H9 (cell line): ENCODE data around the gene FBN2. TPM values are rescaled to one million over a fixed set of nuclear protein-coding genes. Genes with fewer than 3 reads are reported as not detected.

Experiments used
- DNase-seq: peaks from one replicate; pipeline ENCODE4 v3.0.0-alpha.2; 2017
- H2AFZ ChIP-seq: one replicate; pipeline ENCODE4 v1.6.1; 2013; ENCODE audit warnings: mild to moderate bottlenecking, low read length, control low read depth, moderate library complexity
- H2AK5ac ChIP-seq: 2 replicates; pipeline ENCODE4 v1.6.1; 2013; ENCODE audit warnings: low read length, control low read depth, mixed read lengths; ENCODE audit not compliant: insufficient read length
- H2BK120ac ChIP-seq: one replicate; pipeline ENCODE4 v1.6.1; 2013; ENCODE audit warnings: low read depth, mild to moderate bottlenecking, low read length, control low read depth, inconsistent platforms; ENCODE audit not compliant: poor library complexity, severe bottlenecking
- H2BK12ac ChIP-seq: 2 replicates; pipeline ENCODE4 v1.6.1; 2013; ENCODE audit warnings: low read length, control low read depth, mixed read lengths, low read depth; ENCODE audit not compliant: insufficient read length
- H2BK15ac ChIP-seq: 2 replicates; pipeline ENCODE4 v1.6.1; 2013; ENCODE audit warnings: low read depth, low read length, control low read depth
- H2BK20ac ChIP-seq: one replicate; pipeline ENCODE4 v1.6.1; 2013; ENCODE audit warnings: low read depth, mild to moderate bottlenecking, low read length, control low read depth, inconsistent platforms; ENCODE audit not compliant: poor library complexity, severe bottlenecking
- H2BK5ac ChIP-seq: 2 replicates; pipeline ENCODE4 v1.6.1; 2013; ENCODE audit warnings: low read length, control low read depth, mixed read lengths; ENCODE audit not compliant: insufficient read length
- H3K14ac ChIP-seq: 2 replicates; pipeline ENCODE4 v1.6.1; 2013; ENCODE audit warnings: low read length, control low read depth; ENCODE audit not compliant: insufficient read depth
- H3K18ac ChIP-seq: 2 replicates; pipeline ENCODE4 v1.6.1; 2013; ENCODE audit warnings: low read depth, mild to moderate bottlenecking, mixed read lengths, low read length, control low read depth; ENCODE audit not compliant: insufficient read length
- H3K23ac ChIP-seq: 2 replicates; pipeline ENCODE4 v1.6.1; 2013; ENCODE audit warnings: low read length, control low read depth, mixed read lengths, low read depth; ENCODE audit not compliant: insufficient read length
- H3K23me2 ChIP-seq: 2 replicates; pipeline ENCODE4 v1.6.1; 2013; ENCODE audit warnings: low read depth, mild to moderate bottlenecking, mixed read lengths, low read length, control low read depth; ENCODE audit not compliant: insufficient read length, poor library complexity, severe bottlenecking
- H3K27ac ChIP-seq: 2 replicates; pipeline ENCODE4 v1.5.1; 2013; ENCODE audit warnings: low read length, control low read depth, mixed read lengths, low read depth; ENCODE audit not compliant: insufficient read length
- H3K27me3 ChIP-seq: 2 replicates; pipeline ENCODE4 v1.6.1; 2013; ENCODE audit warnings: low read length, control low read depth, inconsistent platforms; ENCODE audit not compliant: insufficient read depth
- H3K4ac ChIP-seq: 2 replicates; pipeline ENCODE4 v1.6.1; 2013; ENCODE audit warnings: low read depth, mild to moderate bottlenecking, control low read depth, inconsistent platforms, low read length, moderate library complexity
- H3K4me1 ChIP-seq: 2 replicates; pipeline ENCODE4 v1.6.1; 2013; ENCODE audit warnings: low read length, control low read depth, inconsistent platforms; ENCODE audit not compliant: insufficient read depth
- H3K4me2 ChIP-seq: 2 replicates; pipeline ENCODE4 v1.6.1; 2013; ENCODE audit warnings: low read length, control low read depth, mixed read lengths; ENCODE audit not compliant: insufficient read length, insufficient read depth
- H3K56ac ChIP-seq: 2 replicates; pipeline ENCODE4 v1.6.1; 2013; ENCODE audit warnings: low read depth, mild to moderate bottlenecking, mixed read lengths, low read length, control low read depth; ENCODE audit not compliant: insufficient read length
- H3K79me1 ChIP-seq: 2 replicates; pipeline ENCODE4 v1.6.1; 2013; ENCODE audit warnings: low read depth, mild to moderate bottlenecking, moderate library complexity, low read length, control low read depth, inconsistent platforms; ENCODE audit not compliant: insufficient read depth, poor library complexity, severe bottlenecking
- H3K79me2 ChIP-seq: 2 replicates; pipeline ENCODE4 v1.6.1; 2013; ENCODE audit warnings: low read length, control low read depth, inconsistent platforms; ENCODE audit not compliant: insufficient read depth
- H3K9ac ChIP-seq: 2 replicates; pipeline ENCODE4 v1.6.1; 2013; ENCODE audit warnings: low read length, control low read depth, mixed read lengths; ENCODE audit not compliant: insufficient read length; ENCODE audit errors: extremely low read depth
- H3K9me3 ChIP-seq: one replicate; pipeline ENCODE4 v1.6.1; 2013; ENCODE audit warnings: low read depth, low read length, inconsistent platforms; ENCODE audit not compliant: control insufficient read depth
- H3T11ph ChIP-seq: one replicate; pipeline ENCODE4 v1.6.1; 2013; ENCODE audit warnings: mild to moderate bottlenecking, low read length, control low read depth, inconsistent platforms
- H4K20me1 ChIP-seq: one replicate; pipeline ENCODE4 v1.6.1; 2013; ENCODE audit not compliant: control insufficient read depth, insufficient read length, insufficient read depth
- H4K5ac ChIP-seq: 2 replicates; pipeline ENCODE4 v1.6.1; 2013; ENCODE audit warnings: low read depth, mild to moderate bottlenecking, mixed read lengths, low read length, control low read depth; ENCODE audit not compliant: insufficient read length
- H4K8ac ChIP-seq: replicated peaks from 2 replicates; pipeline ENCODE4 v1.6.1; 2013; ENCODE audit warnings: low read length, control low read depth, mixed read lengths, low read depth; ENCODE audit not compliant: insufficient read length
- H4K91ac ChIP-seq: 2 replicates; pipeline ENCODE4 v1.6.1; 2013; ENCODE audit warnings: low read depth, mild to moderate bottlenecking, moderate library complexity, mixed read lengths, low read length, control low read depth; ENCODE audit not compliant: insufficient read length
- H3K27ac Mint-ChIP-seq, 3 experiments: 2 replicates in 2 of 3; 3 replicates in 1 of 3; pipeline ENCODE4 v1.8.0; 2020 to 2021; ENCODE audit warnings: mixed read lengths in 3 of 3, mild to moderate bottlenecking in 1 of 3, moderate library complexity in 1 of 3
- H3K27me3 Mint-ChIP-seq: 2 replicates; pipeline ENCODE4 v1.8.0; 2021; ENCODE audit warnings: low read depth, mild to moderate bottlenecking, moderate library complexity, mixed read lengths
- H3K36me3 Mint-ChIP-seq, 3 experiments: 2 replicates in 2 of 3; 3 replicates in 1 of 3; pipeline ENCODE4 v1.8.0; 2020 to 2021; ENCODE audit warnings: low read depth in 3 of 3, mixed read lengths in 3 of 3; ENCODE audit not compliant: insufficient read depth in 1 of 3
- H3K4me1 Mint-ChIP-seq, 2 experiments: 2 replicates each; pipeline ENCODE4 v1.8.0; 2020; ENCODE audit warnings: mixed read lengths in 2 of 2
- H3K4me3 Mint-ChIP-seq, 2 experiments: 2 replicates in 1 of 2; 3 replicates in 1 of 2; pipeline ENCODE4 v1.8.0; 2020 to 2021; ENCODE audit warnings: mild to moderate bottlenecking in 2 of 2, mixed read lengths in 2 of 2, moderate library complexity in 1 of 2
- H3K9me3 Mint-ChIP-seq, 2 experiments: 2 replicates in 1 of 2; 3 replicates in 1 of 2; pipeline ENCODE4 v1.8.0; 2020; ENCODE audit warnings: mild to moderate bottlenecking in 2 of 2, mixed read lengths in 2 of 2, moderate library complexity in 1 of 2
- CTCF ChIP-seq: fragments of 200-600 bp; sonication (generic); conservative IDR thresholded peaks from 3 replicates; pipeline ENCODE4 v1.8.0; 2021; ENCODE audit warnings: antibody characterized with exemption, mild to moderate bottlenecking
- WGBS: extraction: QIAGEN DNeasy Blood & Tissue Kit; methylation state at CpG from one replicate; pipeline ENCODE4 v1.1.7; 2013; ENCODE audit warnings: missing lambda C conversion rate, low lambda C conversion rate, mixed read lengths; ENCODE audit not compliant: insufficient read length; ENCODE audit errors: extremely low coverage; 5-methylcytosine and 5-hydroxymethylcytosine counted together
- total RNA-seq: library from RNA; stranded (reverse); gene quantifications from 2 replicates; pipeline ENCODE4 v1.2.1, GENCODE V29; 2021

FBN2 gene
- total RNA-seq, 1 experiment from 2014 or later = 8.3 TPM

- no peak overlapping the region for H2BK15ac ChIP-seq
- no peaks in the 10 kb centered on the region for H3K9me3 Mint-ChIP-seq
- no peak overlapping the region for H3K23ac ChIP-seq
- no peak overlapping the region for H3K4me3 Mint-ChIP-seq
- H2BK20ac ChIP-seq = no peak overlapping the region
- H3K9me3 ChIP-seq = no peaks in the 10 kb centered on the region
- peak; percentile 65 for DNase-seq
- H3K4me1 Mint-ChIP-seq = peaks cover 2 to 7% of the 10 kb centered on the region in 2 experiments; a peak in 2 of 4 replicates
- H2AFZ ChIP-seq = no peak overlapping the region
- H4K8ac ChIP-seq = no peak overlapping the region
- H3K9ac ChIP-seq = no peak overlapping the region
- no peaks in the 10 kb centered on the region for H3K27me3 ChIP-seq
- WGBS = no CpG with 5 or more reads among the region's 4 CpGs
- no peak overlapping the region for H3K56ac ChIP-seq
- H3K27ac Mint-ChIP-seq = no peak overlapping the region; a peak in 1 of 7 replicates
- no peak overlapping the region for H3K4ac ChIP-seq
- H3K27me3 Mint-ChIP-seq = no peaks in the 10 kb centered on the region; the same call in 1 of the 2 replicates
- no peak overlapping the region for H3K27ac ChIP-seq
- H3K14ac ChIP-seq = no peak overlapping the region
- H4K91ac ChIP-seq = no peak overlapping the region
- no peak overlapping the region for H3T11ph ChIP-seq
- H2BK5ac ChIP-seq = no peak overlapping the region
- TF ChIP-seq CTCF = peak; percentile 86
- no peak overlapping the region for H4K5ac ChIP-seq
- H3K18ac ChIP-seq = no peak overlapping the region
- H2BK120ac ChIP-seq = no peak overlapping the region
- H2AK5ac ChIP-seq = no peak overlapping the region
- H3K23me2 ChIP-seq = no peaks in the 10 kb centered on the region
- H3K4me2 ChIP-seq = no peak overlapping the region
- no peaks in the 10 kb centered on the region for H3K79me1 ChIP-seq
- H3K4me1 ChIP-seq = no peaks in the 10 kb centered on the region
- H3K79me2 ChIP-seq = no peaks in the 10 kb centered on the region
- H3K36me3 Mint-ChIP-seq = no peaks in the 10 kb centered on the region
- no peaks in the 10 kb centered on the region for H4K20me1 ChIP-seq
- no peak overlapping the region for H2BK12ac ChIP-seq
Measured at GRCh38 chr5:128213340-128213739, 324.7 kb downstream of the FBN2 start.
